SJCRH30 (cell line): ENCODE measurements around the gene GOLGB1. TPM values are rescaled to one million over a fixed set of nuclear protein-coding genes. Genes with fewer than 3 reads are reported as not detected.
"Not testable (repeated sequence)": the region's sequence is repeated elsewhere in the genome, so short reads cannot be mapped to it uniquely, and the experiment has no call there.

Experiments used
- DNase-seq, 2 experiments: peaks; one replicate each; pipeline ENCODE4 v3.0.0-alpha.2; 2015 to 2020
- H3K27ac ChIP-seq: fragments of 250-450 bp; sonication (Bioruptor Pico); 2 replicates; pipeline ENCODE4 v1.5.1; 2020; ENCODE audit warnings: mild to moderate bottlenecking, moderate library complexity
- H3K27me3 ChIP-seq: fragments of 250-450 bp; sonication (Bioruptor Pico); 2 replicates; pipeline ENCODE4 v1.5.1; 2020; ENCODE audit warnings: mild to moderate bottlenecking, moderate library complexity
- H3K36me3 ChIP-seq: fragments of 250-450 bp; sonication (Bioruptor Pico); 2 replicates; pipeline ENCODE4 v1.5.1; 2020; ENCODE audit warnings: mild to moderate bottlenecking, moderate library complexity
- H3K4me1 ChIP-seq: fragments of 250-450 bp; sonication (Bioruptor Pico); 2 replicates; pipeline ENCODE4 v1.5.1; 2020; ENCODE audit warnings: mild to moderate bottlenecking, moderate library complexity
- H3K4me3 ChIP-seq: fragments of 250-450 bp; sonication (Bioruptor Pico); 2 replicates; pipeline ENCODE4 v1.5.1; 2020; ENCODE audit warnings: mild to moderate bottlenecking, moderate library complexity
- H3K9me3 ChIP-seq: fragments of 250-450 bp; sonication (Bioruptor Pico); replicated peaks from 2 replicates; pipeline ENCODE4 v1.5.1; 2020; ENCODE audit warnings: mild to moderate bottlenecking, moderate library complexity
- total RNA-seq: library from RNA; depleted of rRNA; stranded (reverse); fragments of >200 nt; shearing (Covaris generic); gene quantifications from 2 replicates; pipeline ENCODE4 v1.2.3, GENCODE V29; 2014

Gene GOLGB1
- total RNA-seq, 1 experiment from 2014 or later: 33.9 TPM

- H3K36me3 ChIP-seq: peaks cover 46% of the 10 kb centered on the region
- H3K9me3 ChIP-seq, H3K4me3 ChIP-seq, H3K4me1 ChIP-seq, DNase-seq, H3K27me3 ChIP-seq, H3K27ac ChIP-seq: not testable (repeated sequence)
Measured at GRCh38 chr3:121688747-121689146, 60.8 kb downstream of the GOLGB1 start.

DNA sequence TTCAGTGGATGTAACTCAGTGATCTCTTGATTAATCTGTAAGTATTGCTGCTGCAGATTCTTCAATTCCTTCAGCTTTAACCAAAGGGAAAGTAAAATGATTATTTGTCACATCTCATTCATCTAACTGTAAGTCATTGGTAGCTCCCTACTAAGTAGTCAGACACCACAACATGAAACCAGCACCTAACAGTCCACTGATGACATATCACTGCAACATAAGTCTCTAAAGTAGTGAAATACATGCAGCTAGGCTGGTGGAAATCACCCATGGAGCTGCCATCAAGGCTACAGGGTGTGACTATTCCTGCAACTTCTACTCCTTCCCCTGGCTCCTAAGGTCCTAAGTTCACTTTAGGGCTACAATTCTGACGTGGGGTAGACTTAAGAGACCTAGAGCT is 67.7 kb downstream of the GOLGB1 start:
- no peak overlapping the region for H3K27ac ChIP-seq
- H3K27me3 ChIP-seq: no peaks in the 10 kb centered on the region
- DNase-seq: no peak
- H3K4me3 ChIP-seq: no peak overlapping the region
- peaks cover 47% of the 10 kb centered on the region for H3K36me3 ChIP-seq
- H3K9me3 ChIP-seq: peaks cover 5% of the 10 kb centered on the region; the same call in 1 of the 2 replicates
- H3K4me1 ChIP-seq: no peaks in the 10 kb centered on the region

- Histone ChIP-seq H3K4me3 (no peak overlapping the region), H3K4me1 (no peaks in the 10 kb centered on the region), H3K27ac (no peak overlapping the region), H3K36me3 (peaks cover 50% of the 10 kb centered on the region), H3K27me3 (no peaks in the 10 kb centered on the region), H3K9me3 (no peaks in the 10 kb centered on the region)
- no peak for DNase-seq
Measured at GRCh38 chr3:121677141-121677540, 72.4 kb downstream of the GOLGB1 start.

DNA sequence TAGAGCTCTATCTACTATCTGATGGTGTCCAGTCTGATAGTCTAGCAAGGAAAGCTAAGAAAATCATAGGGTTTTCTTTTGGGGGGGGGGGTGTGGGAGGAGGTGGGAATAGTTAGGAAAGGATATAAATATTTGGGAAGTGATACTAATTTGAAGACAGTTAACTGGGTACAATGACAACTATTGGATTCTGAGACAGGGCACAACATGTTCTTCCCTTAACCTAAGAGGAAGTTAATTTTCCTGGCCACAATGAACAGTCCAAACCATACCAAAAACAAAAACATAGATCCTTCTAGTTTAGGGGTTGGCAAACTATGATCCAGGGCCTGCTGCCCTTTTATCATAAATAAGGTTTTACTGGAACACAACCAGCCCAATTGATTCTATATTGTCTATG is 78.9 kb downstream of the GOLGB1 start:
- Histone ChIP-seq H3K4me3 (no peak overlapping the region), H3K36me3 (peaks cover 42% of the 10 kb centered on the region), H3K9me3 (no peaks in the 10 kb centered on the region), H3K27ac (no peak overlapping the region), H3K27me3 (no peaks in the 10 kb centered on the region), H3K4me1 (no peaks in the 10 kb centered on the region)
- no peak for DNase-seq

DNA sequence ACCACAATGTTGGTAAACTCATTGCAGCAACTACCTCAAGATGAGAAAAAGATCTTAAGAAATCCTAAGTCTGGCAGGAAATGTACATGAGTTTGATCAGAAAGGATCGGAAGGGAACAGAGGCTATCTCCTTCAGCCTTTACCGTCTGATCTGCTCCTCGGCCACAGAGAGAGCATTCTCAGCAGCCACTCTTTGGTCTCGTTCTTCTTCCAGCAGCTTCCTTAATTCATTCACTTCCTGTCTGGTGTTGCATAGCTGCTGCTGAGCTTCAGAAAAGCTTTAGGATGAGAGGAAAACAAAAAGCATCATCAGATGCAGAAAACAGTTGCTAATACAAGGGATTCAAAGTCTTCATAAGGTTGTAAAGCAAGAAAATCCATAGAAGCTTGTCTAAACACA is 82.2 kb downstream of the GOLGB1 start:
- H3K27me3 ChIP-seq: no peaks in the 10 kb centered on the region
- no peaks in the 10 kb centered on the region for H3K9me3 ChIP-seq
- H3K4me3 ChIP-seq: no peak overlapping the region
- peaks cover 41% of the 10 kb centered on the region for H3K36me3 ChIP-seq
- no peak for DNase-seq
- no peak overlapping the region for H3K27ac ChIP-seq
- H3K4me1 ChIP-seq: peaks cover 19% of the 10 kb centered on the region

DNA sequence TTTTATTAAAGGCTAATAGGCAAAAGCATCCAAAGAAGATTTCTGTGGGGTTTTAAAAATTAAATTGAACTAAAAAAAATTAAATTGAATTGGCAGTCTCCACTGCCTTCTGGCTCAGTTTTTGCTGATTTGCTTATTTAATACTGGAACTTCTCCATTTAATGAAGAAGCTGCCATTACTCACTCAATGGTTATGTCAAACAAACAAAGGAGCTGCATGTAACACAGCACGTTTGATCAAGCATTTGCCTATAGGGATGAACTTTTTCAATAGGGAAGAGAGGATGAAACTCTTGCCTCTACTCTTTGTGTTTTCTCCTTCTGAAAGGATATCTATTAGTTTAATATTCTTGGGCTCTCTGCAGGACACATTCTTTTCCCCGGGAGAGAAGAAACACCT is 84.1 kb downstream of the GOLGB1 start:
- H3K4me1 ChIP-seq: peaks cover 21% of the 10 kb centered on the region
- H3K27me3 ChIP-seq: no peaks in the 10 kb centered on the region
- no peak overlapping the region for H3K4me3 ChIP-seq
- H3K9me3 ChIP-seq: no peaks in the 10 kb centered on the region
- H3K27ac ChIP-seq: no peak overlapping the region
- H3K36me3 ChIP-seq: peaks cover 41% of the 10 kb centered on the region
- DNase-seq: no peak

GRCh38 chr3:121663171-121663847 is 86.2 kb downstream of the GOLGB1 start:
- Histone ChIP-seq H3K4me1 (peaks cover 21% of the 10 kb centered on the region), H3K27ac (peak overlapping the region; percentile 32), H3K36me3 (peaks cover 31% of the 10 kb centered on the region), H3K27me3 (no peaks in the 10 kb centered on the region), H3K4me3 (no peak overlapping the region), H3K9me3 (no peaks in the 10 kb centered on the region)
- peak in 1 of 2 experiments; percentile 10 for DNase-seq

DNA sequence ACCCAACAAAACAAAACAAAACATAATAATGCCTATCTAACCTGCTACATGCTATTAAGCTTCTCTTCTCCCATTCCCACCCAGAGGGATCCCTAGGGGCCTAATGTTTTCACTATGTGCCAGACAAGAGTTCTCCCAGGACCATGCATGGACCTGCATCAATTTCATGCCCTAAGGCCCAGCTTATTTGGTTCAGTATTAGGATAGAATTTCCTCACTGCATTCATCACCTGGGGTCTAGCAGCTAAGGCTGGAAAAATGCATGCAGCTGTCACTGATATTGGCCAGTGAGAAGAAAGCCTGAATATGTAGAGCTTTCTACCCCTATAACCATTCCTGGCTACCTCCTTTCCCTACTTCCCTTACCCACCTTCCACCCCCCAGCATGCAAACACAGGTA is 86.8 kb downstream of the GOLGB1 start:
- Histone ChIP-seq H3K27me3 (no peaks in the 10 kb centered on the region), H3K4me1 (peaks cover 21% of the 10 kb centered on the region), H3K4me3 (no peak overlapping the region), H3K36me3 (peaks cover 31% of the 10 kb centered on the region), H3K27ac (peak overlapping the region; percentile 32), H3K9me3 (no peaks in the 10 kb centered on the region)
- DNase-seq: peak; percentile 64 to 78

DNA sequence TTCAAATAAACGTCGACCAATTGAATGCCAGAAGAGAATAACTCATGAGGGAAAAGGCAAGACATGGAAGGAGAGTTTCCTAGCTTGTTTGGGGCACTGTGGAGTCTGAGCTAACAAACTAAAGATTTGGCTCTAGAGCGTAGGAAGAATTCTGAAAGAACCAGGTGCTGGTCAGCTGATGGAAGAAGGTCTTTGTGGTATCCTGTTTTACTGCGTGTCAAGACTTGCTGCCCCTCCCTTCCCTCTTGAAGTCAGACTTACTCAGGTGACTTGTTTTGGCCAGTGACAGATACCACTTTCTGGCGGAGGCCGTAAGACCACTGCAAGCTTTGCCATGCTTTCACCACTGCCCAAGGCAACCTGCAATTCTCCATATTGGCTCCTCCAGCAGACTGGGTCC is 88.2 kb downstream of the GOLGB1 start:
- H3K27ac ChIP-seq: no peak overlapping the region
- peaks cover 18% of the 10 kb centered on the region for H3K36me3 ChIP-seq
- no peak for DNase-seq
- H3K27me3 ChIP-seq: no peaks in the 10 kb centered on the region
- no peaks in the 10 kb centered on the region for H3K9me3 ChIP-seq
- no peak overlapping the region for H3K4me3 ChIP-seq
- peaks cover 21% of the 10 kb centered on the region for H3K4me1 ChIP-seq

GRCh38 chr3:121660356-121661171 is 89.0 kb downstream of the GOLGB1 start, which contains the start of gene HCLS1:
TSS of gene HCLS1 (minus strand) at chr3:121660903. CDS start at chr3:121658347, 2,556 bp downstream.
- no peak within 1 kb of the TSS for H3K4me3 ChIP-seq
- no peaks in the 10 kb centered on the region for H3K27me3 ChIP-seq
- no peak within 1 kb of the TSS for H3K27ac ChIP-seq
- DNase-seq: no peak
- peaks cover 14% of the 10 kb centered on the region for H3K36me3 ChIP-seq
- H3K9me3 ChIP-seq: no peaks in the 10 kb centered on the region
- H3K4me1 ChIP-seq: peaks cover 21% of the 10 kb centered on the region

GRCh38 chr3:121659586-121659985 is 90.0 kb downstream of the GOLGB1 start:
- peaks cover 11% of the 10 kb centered on the region for H3K36me3 ChIP-seq
- peaks cover 21% of the 10 kb centered on the region for H3K4me1 ChIP-seq
- no peak overlapping the region for H3K27ac ChIP-seq
- no peaks in the 10 kb centered on the region for H3K9me3 ChIP-seq
- H3K4me3 ChIP-seq: no peak overlapping the region
- DNase-seq: no peak
- no peaks in the 10 kb centered on the region for H3K27me3 ChIP-seq

DNA sequence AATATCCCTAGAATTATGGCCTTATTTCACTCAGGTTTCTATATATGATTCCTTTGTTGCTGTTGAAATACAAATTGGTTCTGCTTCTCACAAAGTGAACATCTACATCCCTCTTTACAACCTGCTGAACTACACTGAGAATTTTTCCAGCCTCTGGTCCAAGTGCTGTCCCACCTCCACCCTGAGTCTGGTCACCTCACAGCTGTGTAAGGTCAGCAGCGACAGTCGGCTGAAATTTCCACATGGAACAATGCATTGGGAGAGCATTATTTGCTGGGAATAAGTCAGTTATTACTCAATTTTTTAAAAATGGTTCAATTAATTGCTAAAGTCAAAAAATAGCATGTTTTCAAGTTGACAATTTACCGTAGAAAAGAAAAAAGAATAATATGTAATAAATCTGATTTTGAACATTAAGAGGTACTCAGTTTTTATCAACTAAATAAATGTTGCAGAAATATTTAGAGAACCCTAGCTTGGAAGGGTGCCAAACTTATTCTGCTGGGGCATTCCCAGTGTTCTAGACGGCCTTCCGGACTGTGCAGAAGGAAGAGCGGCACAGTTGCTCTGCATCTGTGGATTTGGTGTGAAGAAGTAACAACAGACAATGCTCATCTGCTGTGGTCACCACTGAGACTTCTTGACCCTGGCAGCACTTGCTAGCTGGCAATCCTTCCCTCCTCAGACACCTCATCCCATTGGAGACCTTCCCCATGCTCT is 90.7 kb downstream of the GOLGB1 start:
- Histone ChIP-seq H3K27me3 (no peaks in the 10 kb centered on the region), H3K36me3 (peaks cover 4% of the 10 kb centered on the region; the same call in 1 of the 2 replicates), H3K9me3 (no peaks in the 10 kb centered on the region), H3K4me3 (no peak overlapping the region), H3K27ac (no peak overlapping the region), H3K4me1 (peaks cover 18% of the 10 kb centered on the region)
- DNase-seq: no peak

- no peak for DNase-seq
- Histone ChIP-seq H3K36me3 (no peaks in the 10 kb centered on the region), H3K4me3 (no peak overlapping the region), H3K27me3 (no peaks in the 10 kb centered on the region), H3K4me1 (no peaks in the 10 kb centered on the region; the same call in 1 of the 2 replicates), H3K9me3 (0 out of 2 replicates have a peak, but pooled peaks cover under 1% of the 10 kb centered on the region), H3K27ac (no peak overlapping the region)
Measured at GRCh38 chr3:121654493-121655385, 94.8 kb downstream of the GOLGB1 start.

- Histone ChIP-seq H3K4me1 (no peaks in the 10 kb centered on the region; the same call in 1 of the 2 replicates), H3K27ac (no peak overlapping the region), H3K9me3 (0 out of 2 replicates have a peak, but pooled peaks cover 3% of the 10 kb centered on the region), H3K36me3 (no peaks in the 10 kb centered on the region), H3K27me3 (no peaks in the 10 kb centered on the region), H3K4me3 (no peak overlapping the region)
- DNase-seq: peak in 1 of 2 experiments; percentile 25
Measured at GRCh38 chr3:121651684-121652083, 97.9 kb downstream of the GOLGB1 start.
